Erythroblast (primary cell): ENCODE results near the gene ST7L.
"Not testable (repeated sequence)": the region's sequence is repeated elsewhere in the genome, so short reads cannot be mapped to it uniquely, and the experiment has no call there.

Experiments
- DNase-seq, 2 experiments: peaks; one replicate each; lab custom pipeline; 2025; lab: John Stamatoyannopoulos, UW
- GATA1 ChIP-seq: IDR thresholded peaks from 2 replicates; pipeline ENCODE4 v1.6.1; 2011; ENCODE audit warnings: low read depth, mild to moderate bottlenecking, control low read depth, low read length, moderate library complexity
- POLR2A ChIP-seq: IDR thresholded peaks from 2 replicates; pipeline ENCODE4 v1.6.1; 2011; ENCODE audit warnings: mild to moderate bottlenecking, low read length

The ST7L gene

DNA sequence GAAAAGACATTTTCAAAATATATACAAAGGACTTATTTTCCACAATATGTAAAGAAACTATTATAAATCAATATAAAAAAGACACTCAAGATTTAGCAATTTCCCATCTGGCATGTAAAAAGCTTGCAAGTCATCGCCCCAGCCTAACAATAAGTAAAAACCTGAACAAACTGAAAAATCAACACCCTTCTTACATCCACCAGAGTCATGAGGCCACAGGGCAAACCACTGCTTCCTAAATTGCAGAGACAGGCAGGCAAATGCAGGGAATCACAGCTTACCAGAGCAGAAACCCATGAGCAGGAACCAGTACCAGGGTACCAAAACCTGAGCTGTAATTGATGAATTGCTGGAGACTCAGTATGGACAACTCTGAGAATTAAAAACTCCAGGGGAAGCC is 126.9 kb downstream of the ST7L start:
- no peak for DNase-seq
- TF ChIP-seq GATA1, result no peak
- no peak for TF ChIP-seq POLR2A

DNA sequence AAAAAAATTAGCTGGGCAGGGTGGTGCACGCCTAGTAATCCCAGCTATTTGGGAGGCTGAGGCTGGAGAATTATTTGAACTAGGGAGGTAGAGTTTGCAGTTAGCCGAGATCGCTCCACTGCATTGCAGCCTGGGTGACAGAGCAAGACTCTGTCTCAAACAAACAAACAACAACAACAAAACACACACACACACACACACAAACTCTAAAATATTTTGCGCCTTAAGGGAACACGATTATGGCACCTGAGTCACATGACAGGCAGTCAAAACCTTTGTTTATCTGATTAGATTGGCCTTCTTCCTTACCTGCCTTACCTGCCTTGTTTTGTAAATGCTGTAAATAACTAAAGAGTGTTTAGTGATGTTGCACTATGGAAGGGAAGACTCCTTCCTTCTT is 130.8 kb downstream of the ST7L start:
- no peak for DNase-seq
- TF ChIP-seq GATA1 (no peak), POLR2A (no peak)

DNA sequence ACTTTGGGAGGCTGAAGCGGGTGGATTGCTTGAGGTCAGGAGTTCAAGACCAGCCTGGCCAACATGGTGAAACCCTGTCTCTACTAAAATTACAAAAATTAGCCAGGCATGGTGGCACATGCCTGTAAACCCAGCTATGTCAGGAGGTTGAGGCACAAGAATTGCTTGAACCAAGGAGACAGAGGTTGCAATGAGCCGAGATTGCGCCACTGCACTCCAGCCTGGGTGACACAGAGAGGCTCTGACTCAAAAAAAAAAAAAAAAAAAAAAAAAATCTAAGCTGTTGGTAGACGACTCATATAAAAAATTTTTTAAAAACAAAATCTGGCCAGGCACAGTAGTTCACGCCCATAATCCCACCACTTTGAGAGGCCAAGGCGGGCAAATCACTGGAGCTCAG is 131.3 kb downstream of the ST7L start:
- not testable (repeated sequence) for DNase-seq

DNA sequence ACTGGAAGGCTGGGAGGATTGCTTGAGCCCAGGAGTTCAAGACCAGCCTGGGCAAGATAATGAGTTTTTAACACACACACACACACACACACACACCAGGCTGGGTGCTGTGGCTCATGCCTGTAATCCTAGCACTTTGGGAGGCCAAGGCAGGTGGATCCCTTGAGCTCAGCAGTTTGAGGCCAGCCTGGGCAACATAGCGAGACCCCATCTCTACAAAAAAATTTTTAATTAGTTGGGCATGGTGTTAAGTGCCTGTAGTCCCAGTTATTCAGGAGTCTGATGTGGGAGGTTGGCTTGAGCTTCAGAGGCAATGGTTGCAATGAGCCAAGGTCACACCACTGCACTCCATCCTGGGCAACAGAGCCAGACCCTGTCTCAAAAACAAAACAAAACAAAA is 132.9 kb downstream of the ST7L start:
- DNase-seq, result not testable (repeated sequence)

DNA sequence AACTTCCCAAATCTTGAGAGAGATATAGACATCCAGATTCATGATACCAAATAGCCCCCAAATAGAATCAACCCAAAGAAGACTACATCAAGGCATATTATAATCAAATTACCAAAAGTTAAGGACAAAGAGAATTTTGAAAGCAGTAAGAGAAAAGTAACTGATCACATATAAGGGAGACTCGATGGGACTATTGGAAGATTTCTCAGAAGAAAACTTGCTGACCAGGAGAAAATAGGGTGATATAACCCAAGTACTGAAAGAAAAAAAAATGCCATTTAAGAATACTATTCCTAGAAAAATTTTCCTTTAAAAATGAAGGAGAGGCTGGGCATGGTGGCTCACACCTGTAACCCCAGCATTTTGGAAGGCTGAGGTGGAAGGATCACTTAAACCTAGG is 140.6 kb downstream of the ST7L start:
- no peak for DNase-seq
- TF ChIP-seq GATA1 (no peak), POLR2A (no peak)

DNA sequence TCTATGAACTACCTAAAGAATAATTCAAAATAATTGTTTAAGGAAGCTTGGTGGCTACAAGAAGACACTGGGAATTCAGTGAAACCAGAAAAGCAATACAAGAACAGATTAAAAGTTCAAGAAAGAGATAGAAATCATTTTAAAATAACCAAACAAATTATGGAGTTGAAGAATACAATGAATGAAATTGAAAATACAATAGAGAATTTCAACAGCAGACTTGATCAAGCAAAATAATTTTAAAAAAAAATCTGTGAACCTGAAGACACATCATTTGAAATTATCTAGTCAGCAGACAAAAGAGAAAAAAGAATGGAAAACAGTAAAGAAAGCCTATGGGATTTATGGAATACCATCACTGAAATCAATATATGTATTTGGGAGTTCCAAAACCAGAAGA is 141.4 kb downstream of the ST7L start:
- TF ChIP-seq GATA1, result no peak
- no peak for TF ChIP-seq POLR2A
- no peak for DNase-seq
